Mucosa of rectum (tissue), 2 donors: ENCODE data around the gene PKD1L1.
"Not testable (repeated sequence)": the region's sequence is repeated elsewhere in the genome, so short reads cannot be mapped to it uniquely, and the experiment has no call there.

Source experiments
- H3K27ac ChIP-seq, 2 donors: one replicate each; pipeline ENCODE4 v1.7.0; 2013; ENCODE audit warnings: inconsistent platforms in 2 of 2, low read depth in 2 of 2, low read length in 2 of 2
- H3K27me3 ChIP-seq, 2 donors: one replicate each; pipeline ENCODE4 v1.7.0; 2013; ENCODE audit warnings: low read length in 2 of 2; ENCODE audit not compliant: control insufficient read depth in 2 of 2, insufficient read depth in 2 of 2
- H3K36me3 ChIP-seq, 2 donors: one replicate each; pipeline ENCODE4 v1.7.0; 2013; ENCODE audit warnings: low read length in 2 of 2; ENCODE audit not compliant: control insufficient read depth in 2 of 2, insufficient read depth in 2 of 2
- H3K4me1 ChIP-seq, 2 donors: one replicate each; pipeline ENCODE4 v1.7.0; 2013; ENCODE audit warnings: low read length in 2 of 2, mild to moderate bottlenecking in 1 of 2; ENCODE audit not compliant: control insufficient read depth in 2 of 2, insufficient read depth in 2 of 2
- H3K4me3 ChIP-seq, 2 donors: one replicate each; pipeline ENCODE4 v1.7.0; 2013; ENCODE audit warnings: low read length in 2 of 2
- H3K9ac ChIP-seq, 2 donors: one replicate each; pipeline ENCODE4 v1.7.0; 2013; ENCODE audit warnings: low read length in 2 of 2, low read depth in 1 of 2, mild to moderate bottlenecking in 1 of 2
- H3K9me3 ChIP-seq, 2 donors: one replicate each; pipeline ENCODE4 v1.7.0; 2013; ENCODE audit warnings: low read length in 2 of 2; ENCODE audit not compliant: control insufficient read depth in 2 of 2
- donor health status: healthy.
- donor health status: Normal muscosa, but diverticular disease.

The PKD1L1 gene

GRCh38 chr7:47762746-47763062 is 185.6 kb downstream of the PKD1L1 start:
- H3K27ac ChIP-seq: peak overlapping the region; percentile 24 to 38
- no peaks in the 10 kb centered on the region for H3K9me3 ChIP-seq
- no peak overlapping the region for H3K9ac ChIP-seq
- no peak overlapping the region for H3K4me3 ChIP-seq
- no peaks in the 10 kb centered on the region for H3K27me3 ChIP-seq
- peaks cover 7 to 12% of the 10 kb centered on the region in 2 donors for H3K4me1 ChIP-seq
- no peaks in the 10 kb centered on the region for H3K36me3 ChIP-seq

DNA sequence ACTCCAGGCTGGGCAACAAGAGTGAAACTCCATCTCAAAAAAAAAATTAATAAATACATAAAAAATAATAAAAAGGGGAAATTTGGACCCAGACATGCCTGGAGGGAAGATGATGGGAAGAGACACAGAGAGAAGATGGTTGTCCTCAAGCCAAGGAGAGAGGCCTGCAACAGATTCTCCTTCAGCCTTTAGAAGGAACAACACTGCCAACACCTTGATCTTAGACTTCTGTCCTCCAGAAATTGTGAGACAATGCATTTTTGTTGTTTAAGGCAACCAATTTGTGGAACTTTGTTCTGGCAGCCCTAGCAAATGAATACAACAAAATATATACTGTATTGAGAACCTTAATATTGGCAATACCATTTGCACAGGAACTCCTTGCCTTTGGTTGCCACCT is 186.1 kb downstream of the PKD1L1 start:
- Histone ChIP-seq H3K27ac (no peak overlapping the region), H3K4me1 (peaks cover 7 to 12% of the 10 kb centered on the region in 2 donors), H3K9ac (no peak overlapping the region), H3K27me3 (no peaks in the 10 kb centered on the region), H3K9me3 (no peaks in the 10 kb centered on the region), H3K4me3 (no peak overlapping the region), H3K36me3 (no peaks in the 10 kb centered on the region)

- no peaks in the 10 kb centered on the region for H3K9me3 ChIP-seq
Observed at GRCh38 chr7:47759056-47759706, 189.1 kb downstream of the PKD1L1 start.

GRCh38 chr7:47758546-47758945 is 189.7 kb downstream of the PKD1L1 start:
- no peak overlapping the region for H3K9ac ChIP-seq
- H3K27ac ChIP-seq: peak overlapping the region in 1 of 2 donors; percentile 23
- no peaks in the 10 kb centered on the region for H3K9me3 ChIP-seq
- peaks cover 7 to 11% of the 10 kb centered on the region in 2 donors for H3K4me1 ChIP-seq
- no peaks in the 10 kb centered on the region for H3K36me3 ChIP-seq
- no peaks in the 10 kb centered on the region for H3K27me3 ChIP-seq
- no peak overlapping the region for H3K4me3 ChIP-seq

More at GRCh38 chr7:47759056-47759706, 189.1 kb downstream of the PKD1L1 start:
- Histone ChIP-seq H3K27me3 (no peaks in the 10 kb centered on the region), H3K36me3 (no peaks in the 10 kb centered on the region), H3K4me1 (peaks cover 7 to 12% of the 10 kb centered on the region in 2 donors), H3K4me3 (no peak overlapping the region), H3K9ac (no peak overlapping the region), H3K27ac (no peak overlapping the region)

DNA sequence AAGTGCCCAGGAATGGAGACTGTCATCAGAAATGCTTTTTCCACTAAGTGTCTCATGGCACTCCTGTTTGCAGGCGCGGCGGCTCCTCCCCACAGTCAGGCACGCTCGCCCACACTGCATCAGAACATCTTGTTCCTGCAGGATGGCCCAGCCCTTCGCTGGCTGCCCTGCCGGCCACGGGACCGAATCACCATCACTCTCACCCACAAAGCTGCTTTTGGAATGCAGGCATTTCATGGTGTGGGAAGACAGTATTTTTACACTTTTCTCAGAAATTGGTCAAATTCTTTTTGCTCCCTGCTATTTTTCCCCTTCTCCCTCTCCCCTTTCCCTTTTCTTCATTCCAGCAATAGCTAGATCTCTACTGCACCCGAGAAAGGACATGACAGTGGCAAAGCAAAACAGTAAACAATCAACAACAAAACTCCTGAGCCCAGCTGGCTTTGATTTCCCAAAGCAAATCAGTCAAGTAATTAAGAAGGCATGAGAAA is 190.3 kb downstream of the PKD1L1 start:
- Histone ChIP-seq H3K36me3 (no peaks in the 10 kb centered on the region), H3K4me1 (peaks cover under 1 to 5% of the 10 kb centered on the region in 2 donors), H3K27me3 (no peaks in the 10 kb centered on the region), H3K27ac (peak overlapping the region in 1 of 2 donors; percentile 23), H3K9ac (no peak overlapping the region), H3K9me3 (no peaks in the 10 kb centered on the region), H3K4me3 (no peak overlapping the region)

DNA sequence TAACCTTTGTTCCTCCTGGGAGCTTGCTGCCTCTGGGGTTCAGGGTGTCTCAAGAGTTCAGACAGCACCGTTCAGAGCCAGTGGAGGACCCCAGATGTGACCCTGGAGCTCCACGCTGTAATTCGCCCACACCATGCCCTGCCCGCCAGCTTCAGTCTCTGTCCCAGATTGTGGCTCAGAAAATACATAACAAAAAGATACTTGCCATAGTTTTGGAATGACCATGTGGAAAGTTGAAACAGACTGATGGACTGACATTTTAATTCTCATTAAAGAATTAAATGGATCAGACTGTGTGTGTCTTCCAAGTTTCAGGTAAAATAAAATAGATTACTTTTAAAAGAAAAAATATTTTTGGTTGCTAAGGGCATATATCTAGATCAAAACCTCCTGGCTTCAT is 191.6 kb downstream of the PKD1L1 start:
- no peak overlapping the region for H3K27ac ChIP-seq
- H3K4me3 ChIP-seq: no peak overlapping the region
- no peaks in the 10 kb centered on the region for H3K27me3 ChIP-seq
- no peaks in the 10 kb centered on the region for H3K36me3 ChIP-seq
- H3K9ac ChIP-seq: no peak overlapping the region
- no peaks in the 10 kb centered on the region for H3K9me3 ChIP-seq
- no peaks in the 10 kb centered on the region for H3K4me1 ChIP-seq

- Histone ChIP-seq H3K36me3 (no peaks in the 10 kb centered on the region), H3K9ac (no peak overlapping the region), H3K9me3 (no peaks in the 10 kb centered on the region)
Observed at GRCh38 chr7:47755248-47755647, 193.0 kb downstream of the PKD1L1 start.

GRCh38 chr7:47751724-47752123 is 196.5 kb downstream of the PKD1L1 start:
- not testable (repeated sequence) for H3K27me3 ChIP-seq, H3K4me1 ChIP-seq, H3K4me3 ChIP-seq

More at GRCh38 chr7:47755248-47755647, 193.0 kb downstream of the PKD1L1 start:
- no peaks in the 10 kb centered on the region for H3K27me3 ChIP-seq
- H3K4me3 ChIP-seq: no peak overlapping the region
- no peaks in the 10 kb centered on the region for H3K4me1 ChIP-seq
- no peak overlapping the region for H3K27ac ChIP-seq

GRCh38 chr7:47751043-47751442 is 197.2 kb downstream of the PKD1L1 start:
- Histone ChIP-seq H3K36me3 (no peaks in the 10 kb centered on the region), H3K4me1 (no peaks in the 10 kb centered on the region), H3K27me3 (no peaks in the 10 kb centered on the region), H3K9ac (no peak overlapping the region), H3K4me3 (no peak overlapping the region), H3K27ac (no peak overlapping the region), H3K9me3 (no peaks in the 10 kb centered on the region)

More at GRCh38 chr7:47751724-47752123, 196.5 kb downstream of the PKD1L1 start:
- H3K9ac ChIP-seq, H3K27ac ChIP-seq, H3K36me3 ChIP-seq, H3K9me3 ChIP-seq: not testable (repeated sequence)

- Histone ChIP-seq H3K9me3 (no peaks in the 10 kb centered on the region), H3K36me3 (no peaks in the 10 kb centered on the region), H3K27ac (no peak overlapping the region), H3K4me1 (no peaks in the 10 kb centered on the region), H3K9ac (no peak overlapping the region), H3K4me3 (no peak overlapping the region), H3K27me3 (no peaks in the 10 kb centered on the region)
Observed at GRCh38 chr7:47748041-47748440, 200.2 kb downstream of the PKD1L1 start.
